RCC 7860 (cell line): ENCODE data around the gene ERCC2.

Experiments used
- DNase-seq: peaks from one replicate; pipeline ENCODE4 v3.0.0-alpha.2; 2015; ENCODE audit warnings: low spot score
- FAIRE-seq: peaks from 2 replicates; lab custom pipeline; 2012; peaks lifted over from hg19 to GRCh38; lab: Jason Lieb, UNC

ERCC2 gene

GRCh38 chr19:45306040-45306439, 64.3 kb downstream of the ERCC2 start:
- FAIRE-seq (no peak), DNase-seq (no peak)

DNA sequence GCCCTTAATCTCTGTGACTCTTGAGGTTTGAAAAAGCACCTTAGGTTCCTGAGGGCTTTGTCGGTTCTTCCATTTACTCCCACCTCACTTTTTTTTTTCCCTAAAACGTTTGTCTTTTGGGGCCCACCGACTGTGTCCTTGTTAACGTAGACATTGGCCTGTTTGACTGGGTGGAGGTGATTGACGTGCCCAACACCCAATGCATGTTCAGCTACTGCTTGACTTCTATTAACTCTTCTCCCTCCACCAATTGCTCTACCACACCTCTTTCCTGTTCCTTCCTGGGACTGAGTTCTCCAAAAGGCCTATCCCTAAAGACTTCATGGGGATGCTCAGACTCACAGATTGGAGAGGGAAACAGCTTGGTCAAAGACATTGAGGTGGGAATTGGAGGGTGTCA, 65.0 kb downstream of the ERCC2 start:
- no peak for DNase-seq
- no peak for FAIRE-seq

GRCh38 chr19:45305007-45305406, 65.4 kb downstream of the ERCC2 start:
- FAIRE-seq, result no peak
- no peak for DNase-seq

GRCh38 chr19:45304141-45304926, 66.0 kb downstream of the ERCC2 start:
- DNase-seq, result no peak

DNA sequence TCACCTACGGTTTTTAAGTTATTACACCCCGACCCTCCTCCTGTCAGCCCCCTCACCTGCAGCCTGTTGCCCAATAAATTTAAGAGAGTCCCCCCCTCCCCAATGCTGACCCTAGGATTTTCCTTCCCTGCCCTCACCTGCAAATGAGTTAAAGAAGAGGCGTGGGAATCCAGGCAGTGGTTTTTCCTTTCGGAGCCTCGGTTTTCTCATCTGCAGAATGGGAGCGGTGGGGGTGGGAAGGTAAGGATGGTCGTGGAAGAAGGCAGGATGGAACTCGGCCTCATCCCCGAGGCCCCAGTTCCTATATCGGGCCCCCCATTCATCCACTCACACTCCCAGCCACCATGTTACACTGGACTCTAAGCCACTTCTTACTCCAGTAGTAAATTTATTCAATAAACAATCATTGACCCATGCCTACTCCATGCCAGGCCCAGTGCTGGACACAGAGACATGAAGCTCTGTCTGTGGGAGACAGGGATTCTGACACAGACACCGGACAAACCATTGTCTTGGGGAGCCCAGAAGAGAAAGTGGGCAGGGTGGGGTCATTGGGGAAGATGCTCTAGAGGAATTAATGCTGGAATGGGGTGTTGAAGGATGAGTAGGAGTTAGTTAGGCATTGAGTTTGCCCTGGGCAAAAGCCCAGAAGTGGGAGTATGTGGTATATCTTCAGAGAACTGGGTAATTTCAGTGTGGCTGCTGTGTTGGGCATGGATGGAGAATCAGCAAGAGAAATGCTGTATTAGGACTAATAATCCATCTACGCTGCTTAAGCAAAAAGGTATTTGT, 66.9 kb downstream of the ERCC2 start:
- FAIRE-seq (no peak), DNase-seq (no peak)

More at GRCh38 chr19:45304141-45304926, 66.0 kb downstream of the ERCC2 start:
- FAIRE-seq, result no peak

- no peak for FAIRE-seq
- no peak for DNase-seq
These were observed 68.0 kb downstream of the ERCC2 start for GRCh38 chr19:45302416-45302815.
